HEK293 (cell line): ENCODE results near the gene MAP3K5.

ENCODE experiments used
- EGR2 ChIP-seq: fragments of 450-650 bp; formaldehyde crosslinking; IDR thresholded peaks from 2 replicates; pipeline ENCODE4 v1.5.1; 2016; ENCODE audit warnings: low read depth, missing biosample characterization, missing genetic modification characterization
- GFI1B ChIP-seq: fragments of 450-650 bp; formaldehyde crosslinking; IDR thresholded peaks from 2 replicates; pipeline ENCODE4 v1.5.1; 2016; ENCODE audit warnings: missing biosample characterization, missing genetic modification characterization
- GLI2 ChIP-seq: fragments of 450-650 bp; formaldehyde crosslinking; IDR thresholded peaks from 2 replicates; pipeline ENCODE4; 2017; ENCODE audit warnings: missing biosample characterization, missing genetic modification characterization, low read depth, borderline replicate concordance
- KLF10 ChIP-seq: fragments of 450-650 bp; IDR thresholded peaks from 2 replicates; pipeline ENCODE4 v1.5.1; 2018; ENCODE audit warnings: missing biosample characterization, mild to moderate bottlenecking, missing genetic modification characterization
- KLF16 ChIP-seq: fragments of 450-650 bp; formaldehyde crosslinking; IDR thresholded peaks from 2 replicates; pipeline ENCODE4 v1.5.1; 2017; ENCODE audit warnings: missing biosample characterization, missing genetic modification characterization
- OSR2 ChIP-seq: fragments of 450-650 bp; formaldehyde crosslinking; IDR thresholded peaks from 2 replicates; pipeline ENCODE4 v1.5.1; 2016; ENCODE audit warnings: missing biosample characterization, missing genetic modification characterization
- SCRT1 ChIP-seq: fragments of 450-650 bp; formaldehyde crosslinking; IDR thresholded peaks from 2 replicates; pipeline ENCODE4 v1.5.1; 2016; ENCODE audit warnings: missing biosample characterization, missing genetic modification characterization, borderline replicate concordance
- ZFP3 ChIP-seq: fragments of 450-650 bp; formaldehyde crosslinking; IDR thresholded peaks from 2 replicates; pipeline ENCODE4 v1.5.1; 2016; ENCODE audit warnings: low read depth, missing biosample characterization, missing genetic modification characterization
- ZIC2 ChIP-seq: fragments of 450-650 bp; formaldehyde crosslinking; IDR thresholded peaks from 2 replicates; pipeline ENCODE4 v1.5.1; 2016; ENCODE audit warnings: missing biosample characterization, missing genetic modification characterization
- ZNF16 ChIP-seq: fragments of 450-650 bp; formaldehyde crosslinking; IDR thresholded peaks from 2 replicates; pipeline ENCODE4 v1.5.1; 2016; ENCODE audit warnings: low read depth, missing biosample characterization, missing genetic modification characterization
- ZNF610 ChIP-seq: fragments of 450-650 bp; formaldehyde crosslinking; IDR thresholded peaks from 2 replicates; pipeline ENCODE4 v1.5.1; 2016; ENCODE audit warnings: missing biosample characterization, missing genetic modification characterization, borderline replicate concordance
- ZNF626 ChIP-seq: fragments of 450-650 bp; sonication (Bioruptor Pico); formaldehyde crosslinking; IDR thresholded peaks from 2 replicates; pipeline ENCODE4 v1.5.1; 2018; ENCODE audit warnings: missing biosample characterization, missing genetic modification characterization, inconsistent platforms
- ZNF658 ChIP-seq: fragments of 450-650 bp; formaldehyde crosslinking; IDR thresholded peaks from 2 replicates; pipeline ENCODE4; 2016; ENCODE audit warnings: missing biosample characterization, missing genetic modification characterization
- ZNF747 ChIP-seq: fragments of 450-650 bp; formaldehyde crosslinking; IDR thresholded peaks from 2 replicates; pipeline ENCODE4 v1.5.1; 2016; ENCODE audit warnings: missing biosample characterization, missing genetic modification characterization
- ZSCAN23 ChIP-seq: fragments of 450-650 bp; formaldehyde crosslinking; IDR thresholded peaks from 2 replicates; pipeline ENCODE4 v1.5.1; 2016; ENCODE audit warnings: missing biosample characterization, missing genetic modification characterization
- TF ChIP-seq, protein P1 (sequence below): fragments of 450-650 bp; formaldehyde crosslinking; IDR thresholded peaks from 2 replicates; pipeline ENCODE4 v1.5.1; 2016; ENCODE audit warnings: missing biosample characterization, missing genetic modification characterization
- TF ChIP-seq, protein P2 (sequence below): fragments of 450-650 bp; formaldehyde crosslinking; IDR thresholded peaks from 2 replicates; pipeline ENCODE4 v1.5.1; 2016; ENCODE audit warnings: missing biosample characterization, missing genetic modification characterization
- TF ChIP-seq, protein P3 (sequence below): fragments of 450-650 bp; formaldehyde crosslinking; IDR thresholded peaks from 2 replicates; pipeline ENCODE4 v1.5.1; 2017; ENCODE audit warnings: missing biosample characterization, missing genetic modification characterization
- TF ChIP-seq, protein P4 (sequence below): fragments of 450-650 bp; formaldehyde crosslinking; IDR thresholded peaks from 2 replicates; pipeline ENCODE4 v1.5.1; 2016; ENCODE audit warnings: missing biosample characterization, missing genetic modification characterization, low read depth
- TF ChIP-seq, protein P5 (sequence below): fragments of 450-650 bp; formaldehyde crosslinking; IDR thresholded peaks from 2 replicates; pipeline ENCODE4 v1.5.1; 2016; ENCODE audit warnings: missing biosample characterization, missing genetic modification characterization
- TF ChIP-seq, protein P6 (sequence below): fragments of 450-650 bp; formaldehyde crosslinking; optimal IDR thresholded peaks from 2 replicates; pipeline ENCODE3; 2016; ENCODE audit warnings: missing biosample characterization, mild to moderate bottlenecking, missing genetic modification characterization
- TF ChIP-seq, protein P7 (sequence below): fragments of 450-650 bp; formaldehyde crosslinking; IDR thresholded peaks from 2 replicates; pipeline ENCODE4 v1.5.1; 2017; ENCODE audit warnings: missing biosample characterization, mild to moderate bottlenecking, missing genetic modification characterization, moderate library complexity
- TF ChIP-seq, protein P8 (sequence below): fragments of 450-650 bp; formaldehyde crosslinking; IDR thresholded peaks from 2 replicates; pipeline ENCODE4 v1.5.1; 2016; ENCODE audit warnings: missing biosample characterization, missing genetic modification characterization

Gene MAP3K5

DNA sequence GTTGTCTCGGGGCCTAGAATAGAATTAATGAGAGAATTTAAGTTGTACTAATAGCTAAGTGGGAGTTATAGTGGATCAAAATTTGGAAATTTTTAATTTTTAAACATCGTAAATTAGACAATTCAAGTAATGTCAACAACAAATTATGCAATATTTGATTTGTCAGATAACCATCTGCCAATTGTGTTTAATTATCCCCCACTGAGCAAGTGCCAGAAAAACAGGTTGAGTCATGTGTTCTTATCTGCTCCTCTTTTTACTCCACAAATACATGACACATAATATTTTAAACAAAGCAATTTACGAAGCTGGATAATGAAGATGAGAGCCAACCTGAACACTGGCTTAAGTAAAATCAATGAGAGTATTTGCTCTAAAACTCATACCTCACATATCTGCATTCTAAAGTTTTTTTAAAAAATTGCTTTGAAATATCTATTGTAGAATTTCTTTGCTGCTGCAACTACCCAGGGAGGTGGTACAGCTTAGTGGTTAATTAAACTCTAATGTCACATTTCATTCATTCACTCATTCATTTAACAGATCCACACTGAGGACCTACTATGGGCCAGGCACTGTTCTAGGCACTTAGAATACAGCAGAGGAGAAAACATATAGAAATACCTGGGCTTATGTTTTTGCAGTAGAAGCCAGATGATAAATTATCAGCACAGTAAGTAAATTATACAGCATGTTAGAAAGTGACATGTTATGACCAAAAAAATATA is 184.9 kb downstream of the MAP3K5 start (continued):
- TF ChIP-seq, protein P1, sequence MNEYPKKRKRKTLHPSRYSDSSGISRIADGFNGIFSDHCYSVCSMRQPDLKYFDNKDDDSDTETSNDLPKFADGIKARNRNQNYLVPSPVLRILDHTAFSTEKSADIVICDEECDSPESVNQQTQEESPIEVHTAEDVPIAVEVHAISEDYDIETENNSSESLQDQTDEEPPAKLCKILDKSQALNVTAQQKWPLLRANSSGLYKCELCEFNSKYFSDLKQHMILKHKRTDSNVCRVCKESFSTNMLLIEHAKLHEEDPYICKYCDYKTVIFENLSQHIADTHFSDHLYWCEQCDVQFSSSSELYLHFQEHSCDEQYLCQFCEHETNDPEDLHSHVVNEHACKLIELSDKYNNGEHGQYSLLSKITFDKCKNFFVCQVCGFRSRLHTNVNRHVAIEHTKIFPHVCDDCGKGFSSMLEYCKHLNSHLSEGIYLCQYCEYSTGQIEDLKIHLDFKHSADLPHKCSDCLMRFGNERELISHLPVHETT (tag by site-specific recombination), result peak; percentile 82
- TF ChIP-seq, protein P2, sequence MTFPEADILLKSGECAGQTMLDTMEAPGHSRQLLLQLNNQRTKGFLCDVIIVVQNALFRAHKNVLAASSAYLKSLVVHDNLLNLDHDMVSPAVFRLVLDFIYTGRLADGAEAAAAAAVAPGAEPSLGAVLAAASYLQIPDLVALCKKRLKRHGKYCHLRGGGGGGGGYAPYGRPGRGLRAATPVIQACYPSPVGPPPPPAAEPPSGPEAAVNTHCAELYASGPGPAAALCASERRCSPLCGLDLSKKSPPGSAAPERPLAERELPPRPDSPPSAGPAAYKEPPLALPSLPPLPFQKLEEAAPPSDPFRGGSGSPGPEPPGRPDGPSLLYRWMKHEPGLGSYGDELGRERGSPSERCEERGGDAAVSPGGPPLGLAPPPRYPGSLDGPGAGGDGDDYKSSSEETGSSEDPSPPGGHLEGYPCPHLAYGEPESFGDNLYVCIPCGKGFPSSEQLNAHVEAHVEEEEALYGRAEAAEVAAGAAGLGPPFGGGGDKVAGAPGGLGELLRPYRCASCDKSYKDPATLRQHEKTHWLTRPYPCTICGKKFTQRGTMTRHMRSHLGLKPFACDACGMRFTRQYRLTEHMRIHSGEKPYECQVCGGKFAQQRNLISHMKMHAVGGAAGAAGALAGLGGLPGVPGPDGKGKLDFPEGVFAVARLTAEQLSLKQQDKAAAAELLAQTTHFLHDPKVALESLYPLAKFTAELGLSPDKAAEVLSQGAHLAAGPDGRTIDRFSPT, result peak; percentile 55
- no peak for TF ChIP-seq ZIC2 (tag by site-specific recombination)
- TF ChIP-seq EGR2 (tag by site-specific recombination), result no peak
- no peak for TF ChIP-seq SCRT1
- TF ChIP-seq OSR2 (tag by site-specific recombination), result peak; percentile 81
- TF ChIP-seq, protein P3, sequence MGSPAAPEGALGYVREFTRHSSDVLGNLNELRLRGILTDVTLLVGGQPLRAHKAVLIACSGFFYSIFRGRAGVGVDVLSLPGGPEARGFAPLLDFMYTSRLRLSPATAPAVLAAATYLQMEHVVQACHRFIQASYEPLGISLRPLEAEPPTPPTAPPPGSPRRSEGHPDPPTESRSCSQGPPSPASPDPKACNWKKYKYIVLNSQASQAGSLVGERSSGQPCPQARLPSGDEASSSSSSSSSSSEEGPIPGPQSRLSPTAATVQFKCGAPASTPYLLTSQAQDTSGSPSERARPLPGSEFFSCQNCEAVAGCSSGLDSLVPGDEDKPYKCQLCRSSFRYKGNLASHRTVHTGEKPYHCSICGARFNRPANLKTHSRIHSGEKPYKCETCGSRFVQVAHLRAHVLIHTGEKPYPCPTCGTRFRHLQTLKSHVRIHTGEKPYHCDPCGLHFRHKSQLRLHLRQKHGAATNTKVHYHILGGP (tag by site-specific recombination), result peak; percentile 54; the same call in 1 of the 2 replicates
- no peak for TF ChIP-seq ZNF747 (tag by site-specific recombination)
- TF ChIP-seq, protein P4, sequence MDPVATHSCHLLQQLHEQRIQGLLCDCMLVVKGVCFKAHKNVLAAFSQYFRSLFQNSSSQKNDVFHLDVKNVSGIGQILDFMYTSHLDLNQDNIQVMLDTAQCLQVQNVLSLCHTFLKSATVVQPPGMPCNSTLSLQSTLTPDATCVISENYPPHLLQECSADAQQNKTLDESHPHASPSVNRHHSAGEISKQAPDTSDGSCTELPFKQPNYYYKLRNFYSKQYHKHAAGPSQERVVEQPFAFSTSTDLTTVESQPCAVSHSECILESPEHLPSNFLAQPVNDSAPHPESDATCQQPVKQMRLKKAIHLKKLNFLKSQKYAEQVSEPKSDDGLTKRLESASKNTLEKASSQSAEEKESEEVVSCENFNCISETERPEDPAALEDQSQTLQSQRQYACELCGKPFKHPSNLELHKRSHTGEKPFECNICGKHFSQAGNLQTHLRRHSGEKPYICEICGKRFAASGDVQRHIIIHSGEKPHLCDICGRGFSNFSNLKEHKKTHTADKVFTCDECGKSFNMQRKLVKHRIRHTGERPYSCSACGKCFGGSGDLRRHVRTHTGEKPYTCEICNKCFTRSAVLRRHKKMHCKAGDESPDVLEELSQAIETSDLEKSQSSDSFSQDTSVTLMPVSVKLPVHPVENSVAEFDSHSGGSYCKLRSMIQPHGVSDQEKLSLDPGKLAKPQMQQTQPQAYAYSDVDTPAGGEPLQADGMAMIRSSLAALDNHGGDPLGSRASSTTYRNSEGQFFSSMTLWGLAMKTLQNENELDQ (tag by site-specific recombination), result no peak
- TF ChIP-seq KLF16 (tag by site-specific recombination), result no peak
- TF ChIP-seq ZFP3 (tag by site-specific recombination), result no peak
- peak; percentile 73 for TF ChIP-seq KLF10 (tag by site-specific recombination)
- TF ChIP-seq, protein P5, sequence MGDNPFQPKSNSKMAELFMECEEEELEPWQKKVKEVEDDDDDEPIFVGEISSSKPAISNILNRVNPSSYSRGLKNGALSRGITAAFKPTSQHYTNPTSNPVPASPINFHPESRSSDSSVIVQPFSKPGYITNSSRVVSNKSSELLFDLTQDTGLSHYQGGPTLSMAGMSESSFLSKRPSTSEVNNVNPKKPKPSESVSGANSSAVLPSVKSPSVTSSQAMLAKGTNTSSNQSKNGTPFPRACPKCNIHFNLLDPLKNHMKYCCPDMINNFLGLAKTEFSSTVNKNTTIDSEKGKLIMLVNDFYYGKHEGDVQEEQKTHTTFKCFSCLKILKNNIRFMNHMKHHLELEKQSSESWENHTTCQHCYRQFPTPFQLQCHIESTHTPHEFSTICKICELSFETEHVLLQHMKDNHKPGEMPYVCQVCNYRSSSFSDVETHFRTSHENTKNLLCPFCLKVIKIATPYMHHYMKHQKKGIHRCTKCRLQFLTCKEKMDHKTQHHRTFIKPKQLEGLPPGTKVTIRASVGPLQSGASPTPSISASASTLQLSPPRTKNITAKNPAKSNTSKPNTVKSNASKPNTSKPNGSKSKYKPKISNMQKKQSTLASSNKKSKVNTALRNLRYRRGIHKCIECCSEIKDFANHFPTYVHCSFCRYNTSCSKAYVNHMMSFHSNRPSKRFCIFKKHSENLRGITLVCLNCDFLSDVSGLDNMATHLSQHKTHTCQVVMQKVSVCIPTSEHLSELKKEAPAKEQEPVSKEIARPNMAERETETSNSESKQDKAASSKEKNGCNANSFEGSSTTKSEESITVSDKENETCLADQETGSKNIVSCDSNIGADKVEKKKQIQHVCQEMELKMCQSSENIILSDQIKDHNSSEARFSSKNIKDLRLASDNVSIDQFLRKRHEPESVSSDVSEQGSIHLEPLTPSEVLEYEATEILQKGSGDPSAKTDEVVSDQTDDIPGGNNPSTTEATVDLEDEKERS, result no peak
- TF ChIP-seq, protein P6, sequence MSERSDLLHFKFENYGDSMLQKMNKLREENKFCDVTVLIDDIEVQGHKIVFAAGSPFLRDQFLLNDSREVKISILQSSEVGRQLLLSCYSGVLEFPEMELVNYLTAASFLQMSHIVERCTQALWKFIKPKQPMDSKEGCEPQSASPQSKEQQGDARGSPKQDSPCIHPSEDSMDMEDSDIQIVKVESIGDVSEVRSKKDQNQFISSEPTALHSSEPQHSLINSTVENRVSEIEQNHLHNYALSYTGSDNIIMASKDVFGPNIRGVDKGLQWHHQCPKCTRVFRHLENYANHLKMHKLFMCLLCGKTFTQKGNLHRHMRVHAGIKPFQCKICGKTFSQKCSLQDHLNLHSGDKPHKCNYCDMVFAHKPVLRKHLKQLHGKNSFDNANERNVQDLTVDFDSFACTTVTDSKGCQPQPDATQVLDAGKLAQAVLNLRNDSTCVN (tag by site-specific recombination), result no peak
- TF ChIP-seq GLI2 (tag by site-specific recombination), result peak; percentile 85
- TF ChIP-seq ZNF658 (tag by site-specific recombination), result no peak
- TF ChIP-seq GFI1B (tag by site-specific recombination), result peak; percentile 46; the same call in 1 of the 2 replicates
- no peak for TF ChIP-seq ZNF610 (tag by site-specific recombination)
- no peak for TF ChIP-seq ZNF16 (tag by site-specific recombination)
- TF ChIP-seq ZSCAN23 (tag by site-specific recombination), result peak; percentile 67; the same call in 1 of the 2 replicates
- TF ChIP-seq ZNF626 (tag by site-specific recombination), result no peak
- TF ChIP-seq, protein P7, sequence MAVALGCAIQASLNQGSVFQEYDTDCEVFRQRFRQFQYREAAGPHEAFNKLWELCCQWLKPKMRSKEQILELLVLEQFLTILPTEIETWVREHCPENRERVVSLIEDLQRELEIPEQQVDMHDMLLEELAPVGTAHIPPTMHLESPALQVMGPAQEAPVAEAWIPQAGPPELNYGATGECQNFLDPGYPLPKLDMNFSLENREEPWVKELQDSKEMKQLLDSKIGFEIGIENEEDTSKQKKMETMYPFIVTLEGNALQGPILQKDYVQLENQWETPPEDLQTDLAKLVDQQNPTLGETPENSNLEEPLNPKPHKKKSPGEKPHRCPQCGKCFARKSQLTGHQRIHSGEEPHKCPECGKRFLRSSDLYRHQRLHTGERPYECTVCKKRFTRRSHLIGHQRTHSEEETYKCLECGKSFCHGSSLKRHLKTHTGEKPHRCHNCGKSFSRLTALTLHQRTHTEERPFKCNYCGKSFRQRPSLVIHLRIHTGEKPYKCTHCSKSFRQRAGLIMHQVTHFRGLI (tag by site-specific recombination), result peak; percentile 46; the same call in 1 of the 2 replicates
- TF ChIP-seq, protein P8, sequence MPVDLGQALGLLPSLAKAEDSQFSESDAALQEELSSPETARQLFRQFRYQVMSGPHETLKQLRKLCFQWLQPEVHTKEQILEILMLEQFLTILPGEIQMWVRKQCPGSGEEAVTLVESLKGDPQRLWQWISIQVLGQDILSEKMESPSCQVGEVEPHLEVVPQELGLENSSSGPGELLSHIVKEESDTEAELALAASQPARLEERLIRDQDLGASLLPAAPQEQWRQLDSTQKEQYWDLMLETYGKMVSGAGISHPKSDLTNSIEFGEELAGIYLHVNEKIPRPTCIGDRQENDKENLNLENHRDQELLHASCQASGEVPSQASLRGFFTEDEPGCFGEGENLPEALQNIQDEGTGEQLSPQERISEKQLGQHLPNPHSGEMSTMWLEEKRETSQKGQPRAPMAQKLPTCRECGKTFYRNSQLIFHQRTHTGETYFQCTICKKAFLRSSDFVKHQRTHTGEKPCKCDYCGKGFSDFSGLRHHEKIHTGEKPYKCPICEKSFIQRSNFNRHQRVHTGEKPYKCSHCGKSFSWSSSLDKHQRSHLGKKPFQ (tag by site-specific recombination), result no peak
